ENCODE results near the gene TFAP2E.
A peak's percentile ranks its signal among the peaks of the same experiment; 100 is the strongest.

DNA sequence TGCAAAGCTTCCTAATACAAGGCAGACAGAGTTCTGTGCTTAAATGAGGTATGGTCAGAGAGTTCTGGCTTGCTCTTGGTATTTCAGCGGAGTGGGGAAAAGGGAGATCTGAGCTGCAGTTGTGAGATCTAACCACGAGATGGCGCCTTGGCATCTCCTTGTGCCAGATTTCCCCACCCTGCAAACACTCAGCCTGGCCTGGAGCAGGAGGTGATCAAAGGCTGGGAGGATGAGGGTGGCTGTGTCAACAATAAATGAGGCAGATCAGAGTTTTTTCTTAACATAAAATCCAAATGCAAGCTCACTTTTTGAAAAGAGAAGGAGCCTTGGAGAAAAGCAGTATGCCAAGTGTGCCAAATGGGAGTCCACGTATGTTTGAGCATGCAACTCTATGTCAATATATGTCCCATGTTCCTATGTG, 4.1 kb upstream of the TFAP2E start:
- TF ChIP-seq POLR2A (IDR thresholded peaks at IDR 0.05), result no peak
- TF ChIP-seq, protein P1, sequence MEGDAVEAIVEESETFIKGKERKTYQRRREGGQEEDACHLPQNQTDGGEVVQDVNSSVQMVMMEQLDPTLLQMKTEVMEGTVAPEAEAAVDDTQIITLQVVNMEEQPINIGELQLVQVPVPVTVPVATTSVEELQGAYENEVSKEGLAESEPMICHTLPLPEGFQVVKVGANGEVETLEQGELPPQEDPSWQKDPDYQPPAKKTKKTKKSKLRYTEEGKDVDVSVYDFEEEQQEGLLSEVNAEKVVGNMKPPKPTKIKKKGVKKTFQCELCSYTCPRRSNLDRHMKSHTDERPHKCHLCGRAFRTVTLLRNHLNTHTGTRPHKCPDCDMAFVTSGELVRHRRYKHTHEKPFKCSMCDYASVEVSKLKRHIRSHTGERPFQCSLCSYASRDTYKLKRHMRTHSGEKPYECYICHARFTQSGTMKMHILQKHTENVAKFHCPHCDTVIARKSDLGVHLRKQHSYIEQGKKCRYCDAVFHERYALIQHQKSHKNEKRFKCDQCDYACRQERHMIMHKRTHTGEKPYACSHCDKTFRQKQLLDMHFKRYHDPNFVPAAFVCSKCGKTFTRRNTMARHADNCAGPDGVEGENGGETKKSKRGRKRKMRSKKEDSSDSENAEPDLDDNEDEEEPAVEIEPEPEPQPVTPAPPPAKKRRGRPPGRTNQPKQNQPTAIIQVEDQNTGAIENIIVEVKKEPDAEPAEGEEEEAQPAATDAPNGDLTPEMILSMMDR (IDR thresholded peaks at IDR 0.05), result peak; percentile 27 to 79 (median 72)
- no peak for TF ChIP-seq EP300 (IDR thresholded peaks at IDR 0.05)

Measured in sigmoid colon (tissue), 4 donors.